Thymus (tissue), 11 donors: Measurements from ENCODE around the gene GSDME. TPM values are rescaled to one million over a fixed set of nuclear protein-coding genes. Genes with fewer than 3 reads are reported as not detected.

ENCODE experiments used
- DNase-seq, 9 donors: peaks; one replicate each; pipeline ENCODE4 v3.0.0-alpha.2; 2013; ENCODE audit warnings: low spot score in 9 of 9, low read depth in 6 of 9, missing footprints in 1 of 9
- H3K27ac ChIP-seq, 2 donors: one replicate each; pipeline ENCODE4 v1.5.1; 2013; ENCODE audit warnings: control low read depth in 1 of 2, low read depth in 1 of 2, low read length in 1 of 2, mild to moderate bottlenecking in 1 of 2, moderate library complexity in 1 of 2
- H3K27me3 ChIP-seq, 2 donors: one replicate each; pipeline ENCODE4 v1.5.1; 2013; ENCODE audit warnings: low read length in 1 of 2; ENCODE audit not compliant: control insufficient read depth in 2 of 2, insufficient read depth in 1 of 2
- H3K36me3 ChIP-seq, 2 donors: one replicate each; pipeline ENCODE4 v1.5.1; 2013; ENCODE audit warnings: low read length in 1 of 2, mild to moderate bottlenecking in 1 of 2, moderate library complexity in 1 of 2; ENCODE audit not compliant: control insufficient read depth in 2 of 2, insufficient read depth in 2 of 2
- H3K4me1 ChIP-seq, 2 donors: one replicate each; pipeline ENCODE4 v1.5.1; 2013; ENCODE audit warnings: low read length in 2 of 2; ENCODE audit not compliant: control insufficient read depth in 2 of 2, insufficient read depth in 2 of 2
- H3K4me3 ChIP-seq, 2 donors: one replicate each; pipeline ENCODE4 v1.5.1; 2013; ENCODE audit warnings: low read length in 2 of 2, control low read depth in 1 of 2, mild to moderate bottlenecking in 1 of 2
- H3K9me3 ChIP-seq, 2 donors: one replicate each; pipeline ENCODE4 v1.5.1; 2013; ENCODE audit warnings: low read length in 1 of 2, mild to moderate bottlenecking in 1 of 2; ENCODE audit not compliant: control insufficient read depth in 2 of 2, insufficient read depth in 1 of 2
- WGBS: extraction: QIAGEN DNeasy Blood & Tissue Kit; methylation state at CpG from one replicate; pipeline ENCODE4 v1.1.7; 2013; 5-methylcytosine and 5-hydroxymethylcytosine counted together
- polyA plus RNA-seq: library from polyadenylated mRNA; stranded (reverse); fragments of 200-250 nt; gene quantifications from one replicate; pipeline ENCODE4 v1.2.3, GENCODE V29; 2013
- total RNA-seq: library from RNA; stranded (reverse); fragments of 120-200 nt; gene quantifications from one replicate; pipeline ENCODE4 v1.2.4, GENCODE V29; 2013
- donor health status: healthy.

GSDME gene
- total and polyA plus RNA-seq, 2 donors, result 1.9 to 10.7 TPM

GRCh38 chr7:24654305-24654704 is 103.0 kb downstream of the GSDME start:
- DNase-seq, result no peak
- H3K4me1 ChIP-seq, result no peaks in the 10 kb centered on the region
- no peaks in the 10 kb centered on the region for H3K9me3 ChIP-seq
- H3K36me3 ChIP-seq, result no peaks in the 10 kb centered on the region
- no peaks in the 10 kb centered on the region for H3K27me3 ChIP-seq
- no peak overlapping the region for H3K27ac ChIP-seq
- H3K4me3 ChIP-seq, result no peak overlapping the region
- WGBS, result 97% methylated on average over 1 of the region's 1 CpG

- DNase-seq, result no peak
- no peaks in the 10 kb centered on the region for H3K9me3 ChIP-seq
- WGBS, result 29% methylated on average over 4 of the region's 4 CpGs
- H3K36me3 ChIP-seq, result no peaks in the 10 kb centered on the region
- no peaks in the 10 kb centered on the region for H3K4me1 ChIP-seq
- no peak overlapping the region for H3K4me3 ChIP-seq
- no peak overlapping the region for H3K27ac ChIP-seq
- H3K27me3 ChIP-seq, result no peaks in the 10 kb centered on the region
Measured at GRCh38 chr7:24653316-24654085, 103.8 kb downstream of the GSDME start.

- DNase-seq, result no peak
- H3K27ac ChIP-seq, result no peak overlapping the region
- no peaks in the 10 kb centered on the region for H3K4me1 ChIP-seq
- WGBS, result 58% methylated on average over 5 of the region's 5 CpGs
- no peak overlapping the region for H3K4me3 ChIP-seq
- H3K36me3 ChIP-seq, result no peaks in the 10 kb centered on the region
- no peaks in the 10 kb centered on the region for H3K27me3 ChIP-seq
- H3K9me3 ChIP-seq, result no peaks in the 10 kb centered on the region
Measured at GRCh38 chr7:24652251-24652939, 104.9 kb downstream of the GSDME start.

Other genes with a start within 250 kb of the GSDME start
- 23.6 TPM for gene PALS2, start 184.0 kb downstream of the GSDME start, total RNA-seq
- 3.2 TPM for gene PALS2, start 184.0 kb downstream of the GSDME start, polyA plus RNA-seq
- gene OSBPL3, start 222.7 kb upstream of the GSDME start, total RNA-seq, result 9.1 TPM
- 23.3 TPM for gene OSBPL3, start 222.7 kb upstream of the GSDME start, polyA plus RNA-seq